ENCODE results near the gene RFC2. TPM values are rescaled to one million over a fixed set of nuclear protein-coding genes. Genes with fewer than 3 reads are reported as not detected.

The RFC2 gene
- total RNA-seq, 4 donors from 2014 or later = 11.4 to 16.8 (median 14.0) TPM

DNA sequence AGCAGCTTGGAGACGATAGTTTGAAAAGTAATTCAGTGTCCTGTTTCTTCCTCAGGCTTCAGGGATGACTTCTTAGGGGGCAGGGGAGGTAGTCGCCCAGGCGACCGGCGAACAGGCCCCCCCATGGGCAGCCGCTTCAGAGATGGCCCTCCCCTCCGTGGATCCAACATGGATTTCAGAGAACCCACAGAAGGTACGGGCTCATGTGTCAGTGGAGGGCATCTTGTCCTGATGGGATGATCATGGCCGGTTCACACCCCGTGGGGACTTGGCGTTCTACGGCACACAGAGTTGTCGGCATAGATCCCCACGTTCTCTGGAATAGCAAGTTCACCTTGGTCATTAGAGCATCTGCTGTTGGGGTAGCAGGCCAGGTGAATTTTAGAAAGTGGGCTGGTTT, 59.5 kb downstream of the RFC2 start:
- Histone ChIP-seq H3K4me3 (replicated peaks in 1 of 3) (no peak overlapping the region), H3K36me3 (peaks cover 62 to 68% of the 10 kb centered on the region in 2 donors), H3K27me3 (no peaks in the 10 kb centered on the region), H3K4me1 (no peaks in the 10 kb centered on the region), H3K27ac (no peak overlapping the region), H3K9me3 (no peaks in the 10 kb centered on the region)
- no peak for TF ChIP-seq POLR2A (IDR thresholded peaks at IDR 0.05)
- TF ChIP-seq, protein P1, sequence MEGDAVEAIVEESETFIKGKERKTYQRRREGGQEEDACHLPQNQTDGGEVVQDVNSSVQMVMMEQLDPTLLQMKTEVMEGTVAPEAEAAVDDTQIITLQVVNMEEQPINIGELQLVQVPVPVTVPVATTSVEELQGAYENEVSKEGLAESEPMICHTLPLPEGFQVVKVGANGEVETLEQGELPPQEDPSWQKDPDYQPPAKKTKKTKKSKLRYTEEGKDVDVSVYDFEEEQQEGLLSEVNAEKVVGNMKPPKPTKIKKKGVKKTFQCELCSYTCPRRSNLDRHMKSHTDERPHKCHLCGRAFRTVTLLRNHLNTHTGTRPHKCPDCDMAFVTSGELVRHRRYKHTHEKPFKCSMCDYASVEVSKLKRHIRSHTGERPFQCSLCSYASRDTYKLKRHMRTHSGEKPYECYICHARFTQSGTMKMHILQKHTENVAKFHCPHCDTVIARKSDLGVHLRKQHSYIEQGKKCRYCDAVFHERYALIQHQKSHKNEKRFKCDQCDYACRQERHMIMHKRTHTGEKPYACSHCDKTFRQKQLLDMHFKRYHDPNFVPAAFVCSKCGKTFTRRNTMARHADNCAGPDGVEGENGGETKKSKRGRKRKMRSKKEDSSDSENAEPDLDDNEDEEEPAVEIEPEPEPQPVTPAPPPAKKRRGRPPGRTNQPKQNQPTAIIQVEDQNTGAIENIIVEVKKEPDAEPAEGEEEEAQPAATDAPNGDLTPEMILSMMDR (IDR thresholded peaks at IDR 0.05) = no peak
- 91 to 92% methylated on average over 13 to 14 of the region's 14 CpGs for WGBS, 2 donors
- DNase-seq = no peak
- intact Hi-C loops (cut with DNase I) = no loop called here

DNA sequence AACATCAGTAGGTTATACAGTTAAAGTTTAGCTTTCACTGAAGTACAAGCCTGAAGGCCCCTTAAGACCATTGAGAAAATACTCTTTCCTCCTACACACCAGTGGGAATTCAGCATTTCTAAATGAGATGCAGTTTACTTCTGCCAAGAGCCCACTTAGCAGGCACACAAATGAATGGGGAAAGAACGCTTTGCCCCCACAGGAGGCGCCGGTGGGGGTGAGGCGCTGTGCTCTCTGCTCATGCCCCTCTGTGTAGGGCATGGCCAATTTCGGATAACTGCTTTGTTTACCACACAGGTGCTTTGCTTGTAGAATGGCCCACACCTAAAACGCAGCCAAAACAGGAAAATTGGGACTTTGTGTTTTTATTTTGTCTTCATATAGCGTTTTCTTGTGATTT, 60.3 kb downstream of the RFC2 start:
- no peak for DNase-seq
- H3K4me3 ChIP-seq (replicated peaks in 1 of 3) = no peak overlapping the region
- 95 to 96% methylated on average over 7 of the region's 7 CpGs for WGBS, 2 donors
- H3K27ac ChIP-seq = no peak overlapping the region
- intact Hi-C loops (cut with DNase I) = no loop called here
- H3K9me3 ChIP-seq = no peaks in the 10 kb centered on the region
- H3K36me3 ChIP-seq = peaks cover 68 to 75% of the 10 kb centered on the region in 2 donors
- no peak for TF ChIP-seq POLR2A (IDR thresholded peaks at IDR 0.05)
- TF ChIP-seq, protein P1 (IDR thresholded peaks at IDR 0.05) = no peak
- H3K27me3 ChIP-seq = no peaks in the 10 kb centered on the region
- H3K4me1 ChIP-seq = no peaks in the 10 kb centered on the region

DNA sequence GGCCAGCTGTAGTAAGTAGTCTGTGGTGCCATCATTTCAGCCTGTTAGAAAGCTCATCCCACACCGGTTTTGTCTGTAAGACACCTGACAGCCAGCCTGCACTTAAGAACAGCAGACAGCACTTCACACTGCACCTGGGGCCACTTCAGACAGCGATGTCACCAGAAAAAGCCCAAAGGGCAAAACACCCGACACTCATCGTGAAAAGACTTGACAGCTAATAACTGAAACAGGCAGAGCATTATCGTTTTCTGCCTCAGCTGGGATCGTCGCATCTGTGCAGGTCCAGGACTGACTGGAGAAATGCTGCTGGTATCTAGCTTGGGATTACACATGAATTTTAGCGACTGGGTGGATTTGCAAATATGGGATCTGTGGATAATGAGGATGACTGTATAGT, 61.1 kb downstream of the RFC2 start:
- DNase-seq = no peak
- 84 to 91% methylated on average over 8 of the region's 8 CpGs for WGBS, 2 donors
- TF ChIP-seq POLR2A (IDR thresholded peaks at IDR 0.05) = no peak
- TF ChIP-seq, protein P1 (IDR thresholded peaks at IDR 0.05) = no peak
- Histone ChIP-seq H3K4me3 (replicated peaks in 1 of 3) (no peak overlapping the region), H3K9me3 (no peaks in the 10 kb centered on the region), H3K27me3 (no peaks in the 10 kb centered on the region), H3K4me1 (peaks cover 0 to 4% of the 10 kb centered on the region in 2 donors), H3K36me3 (peaks cover 76 to 84% of the 10 kb centered on the region in 2 donors), H3K27ac (no peak overlapping the region)
- intact Hi-C loops (cut with DNase I) = no loop called here

DNA sequence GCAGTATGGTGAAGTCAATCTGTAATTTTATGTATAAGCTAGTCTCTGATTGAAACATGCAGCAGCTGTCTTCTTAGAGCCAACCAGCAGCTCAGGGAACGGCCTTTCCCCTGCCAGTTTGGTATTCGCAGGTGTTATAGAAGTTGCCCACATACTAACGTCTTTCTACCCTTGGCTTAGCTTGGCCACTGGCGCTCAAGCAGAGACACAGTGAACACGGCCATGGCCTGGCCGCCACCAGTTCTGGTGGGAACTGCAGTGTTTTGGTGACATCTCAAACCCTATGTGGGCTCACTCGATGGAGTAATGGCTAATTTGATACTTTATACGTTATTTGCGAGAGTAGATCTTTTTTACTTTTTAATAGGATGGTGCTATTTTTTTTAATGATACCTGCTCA, 63.0 kb downstream of the RFC2 start:
- intact Hi-C loops (cut with DNase I) = no loop called here
- H3K9me3 ChIP-seq = no peaks in the 10 kb centered on the region
- TF ChIP-seq POLR2A (IDR thresholded peaks at IDR 0.05) = no peak
- TF ChIP-seq, protein P1 (IDR thresholded peaks at IDR 0.05) = no peak
- H3K4me3 ChIP-seq (replicated peaks in 1 of 3) = no peak overlapping the region
- WGBS, 2 donors = 96% methylated on average over 9 of the region's 9 CpGs
- no peak overlapping the region for H3K27ac ChIP-seq
- DNase-seq = no peak
- H3K4me1 ChIP-seq = peaks cover 8 to 19% of the 10 kb centered on the region in 2 donors
- H3K36me3 ChIP-seq = peaks cover 79 to 80% of the 10 kb centered on the region in 2 donors
- H3K27me3 ChIP-seq = no peaks in the 10 kb centered on the region

DNA sequence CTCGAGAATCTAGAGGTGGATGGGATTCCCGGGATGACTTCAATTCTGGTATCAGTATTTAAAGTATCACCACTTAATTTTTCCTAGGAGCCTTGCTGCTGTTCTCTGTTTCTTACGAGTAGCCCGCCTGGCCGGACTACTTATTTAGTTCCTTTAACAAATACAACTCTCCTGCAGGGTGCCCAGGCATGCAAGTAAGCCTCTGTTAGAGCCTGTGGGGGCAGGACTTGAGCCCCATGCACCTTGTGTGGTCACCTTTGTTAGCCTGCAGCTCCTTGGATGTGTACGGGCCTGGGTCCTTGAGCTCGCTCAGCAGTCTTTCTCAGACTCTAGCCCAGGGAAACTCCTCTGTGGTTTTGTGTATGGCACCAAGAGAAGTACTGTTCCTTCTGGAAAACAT, 63.9 kb downstream of the RFC2 start:
- Histone ChIP-seq H3K9me3 (no peaks in the 10 kb centered on the region), H3K4me3 (replicated peaks in 1 of 3) (no peak overlapping the region), H3K36me3 (peaks cover 72 to 73% of the 10 kb centered on the region in 2 donors), H3K27me3 (no peaks in the 10 kb centered on the region), H3K4me1 (peaks cover 16 to 27% of the 10 kb centered on the region in 2 donors), H3K27ac (no peak overlapping the region)
- DNase-seq = no peak
- TF ChIP-seq POLR2A (IDR thresholded peaks at IDR 0.05) = no peak
- TF ChIP-seq, protein P1 (IDR thresholded peaks at IDR 0.05) = no peak
- 92% methylated on average over 7 of the region's 7 CpGs for WGBS, 2 donors
- intact Hi-C loops (cut with DNase I) = no loop called here
